ENCODE measurements around the gene ZKSCAN1.

GRCh38 chr7:100010901-100011300, 4.5 kb upstream of the ZKSCAN1 start:
- TF ChIP-seq, protein P1, sequence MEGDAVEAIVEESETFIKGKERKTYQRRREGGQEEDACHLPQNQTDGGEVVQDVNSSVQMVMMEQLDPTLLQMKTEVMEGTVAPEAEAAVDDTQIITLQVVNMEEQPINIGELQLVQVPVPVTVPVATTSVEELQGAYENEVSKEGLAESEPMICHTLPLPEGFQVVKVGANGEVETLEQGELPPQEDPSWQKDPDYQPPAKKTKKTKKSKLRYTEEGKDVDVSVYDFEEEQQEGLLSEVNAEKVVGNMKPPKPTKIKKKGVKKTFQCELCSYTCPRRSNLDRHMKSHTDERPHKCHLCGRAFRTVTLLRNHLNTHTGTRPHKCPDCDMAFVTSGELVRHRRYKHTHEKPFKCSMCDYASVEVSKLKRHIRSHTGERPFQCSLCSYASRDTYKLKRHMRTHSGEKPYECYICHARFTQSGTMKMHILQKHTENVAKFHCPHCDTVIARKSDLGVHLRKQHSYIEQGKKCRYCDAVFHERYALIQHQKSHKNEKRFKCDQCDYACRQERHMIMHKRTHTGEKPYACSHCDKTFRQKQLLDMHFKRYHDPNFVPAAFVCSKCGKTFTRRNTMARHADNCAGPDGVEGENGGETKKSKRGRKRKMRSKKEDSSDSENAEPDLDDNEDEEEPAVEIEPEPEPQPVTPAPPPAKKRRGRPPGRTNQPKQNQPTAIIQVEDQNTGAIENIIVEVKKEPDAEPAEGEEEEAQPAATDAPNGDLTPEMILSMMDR (IDR thresholded peaks at IDR 0.05), result no peak
- TF ChIP-seq POLR2A (IDR thresholded peaks at IDR 0.05), result no peak

Data from heart left ventricle (tissue), 13 donors.